SKM-1 treated with dmso at 0.1 percent for 144 hours (cell line): ENCODE results near the gene KRTDAP.

Experiments
- DNase-seq: peaks from one replicate; lab custom pipeline; 2025; ENCODE audit not compliant: unreplicated experiment; lab: John Stamatoyannopoulos, UW

Gene KRTDAP, protein sequence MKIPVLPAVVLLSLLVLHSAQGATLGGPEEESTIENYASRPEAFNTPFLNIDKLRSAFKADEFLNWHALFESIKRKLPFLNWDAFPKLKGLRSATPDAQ

DNA sequence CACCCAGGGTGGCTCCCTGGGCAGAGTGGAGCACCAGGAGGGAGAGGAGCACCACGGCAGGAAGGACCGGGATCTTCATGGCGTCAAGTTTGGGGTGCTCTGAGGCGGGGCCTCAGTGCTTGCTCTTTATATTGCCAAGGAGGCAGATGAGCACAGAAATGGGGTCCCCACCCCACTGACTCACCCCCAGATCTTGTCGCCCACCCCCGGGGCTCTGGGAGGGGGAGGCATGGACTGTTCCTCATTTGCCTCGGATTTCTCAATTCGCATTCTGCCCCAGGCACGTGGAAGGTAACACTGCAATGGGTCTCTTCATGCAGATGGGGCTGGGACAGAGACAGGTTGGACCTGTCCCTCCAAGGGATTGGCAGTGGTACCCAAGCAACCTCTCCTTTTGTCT, at the start of gene KRTDAP:
KRTDAP (minus strand) TSS at position 101 of the 400 bp plus-strand sequence; CDS start at position 79, 22 bp downstream.
- no peak for DNase-seq

DNA sequence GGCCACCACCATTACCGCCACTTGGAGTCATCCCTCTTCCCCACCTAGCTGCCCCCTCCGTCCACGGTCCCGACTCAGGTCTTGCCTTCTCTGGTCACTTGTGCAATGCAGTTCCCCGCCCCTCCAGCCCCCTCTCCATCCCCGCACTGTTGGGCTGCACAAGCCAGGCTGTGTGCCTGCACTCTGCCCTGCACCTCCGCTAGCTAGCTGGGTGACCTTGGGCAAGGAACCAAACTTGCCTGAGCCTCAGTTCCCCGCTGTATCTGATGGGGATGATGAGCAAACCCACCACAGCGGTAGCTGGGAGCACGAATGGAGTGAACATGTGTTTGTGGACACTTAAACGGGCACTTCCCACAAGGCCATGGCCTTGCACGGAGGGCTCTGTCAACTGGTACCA, 49.6 kb upstream of the KRTDAP start:
- no peak for DNase-seq

DNA sequence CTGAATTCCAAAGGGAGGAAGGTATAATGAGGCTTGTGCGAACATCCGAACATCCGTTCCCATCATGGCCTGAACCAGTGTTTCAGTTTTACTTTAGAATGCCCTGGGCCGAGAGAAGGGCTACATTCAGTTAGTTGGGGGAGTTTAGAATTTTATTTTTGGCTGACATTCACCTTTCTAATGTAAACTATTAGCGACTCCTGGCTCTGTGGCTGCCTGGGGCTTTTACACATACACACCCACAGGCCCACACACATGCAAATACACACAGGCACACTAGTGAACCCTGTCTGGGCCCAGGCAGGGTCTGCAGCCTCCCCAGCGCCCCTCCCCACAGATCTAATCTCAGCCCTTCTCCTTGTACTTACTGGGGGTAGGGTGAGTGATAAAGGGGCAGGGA, 49.0 kb upstream of the KRTDAP start:
- DNase-seq = no peak

DNA sequence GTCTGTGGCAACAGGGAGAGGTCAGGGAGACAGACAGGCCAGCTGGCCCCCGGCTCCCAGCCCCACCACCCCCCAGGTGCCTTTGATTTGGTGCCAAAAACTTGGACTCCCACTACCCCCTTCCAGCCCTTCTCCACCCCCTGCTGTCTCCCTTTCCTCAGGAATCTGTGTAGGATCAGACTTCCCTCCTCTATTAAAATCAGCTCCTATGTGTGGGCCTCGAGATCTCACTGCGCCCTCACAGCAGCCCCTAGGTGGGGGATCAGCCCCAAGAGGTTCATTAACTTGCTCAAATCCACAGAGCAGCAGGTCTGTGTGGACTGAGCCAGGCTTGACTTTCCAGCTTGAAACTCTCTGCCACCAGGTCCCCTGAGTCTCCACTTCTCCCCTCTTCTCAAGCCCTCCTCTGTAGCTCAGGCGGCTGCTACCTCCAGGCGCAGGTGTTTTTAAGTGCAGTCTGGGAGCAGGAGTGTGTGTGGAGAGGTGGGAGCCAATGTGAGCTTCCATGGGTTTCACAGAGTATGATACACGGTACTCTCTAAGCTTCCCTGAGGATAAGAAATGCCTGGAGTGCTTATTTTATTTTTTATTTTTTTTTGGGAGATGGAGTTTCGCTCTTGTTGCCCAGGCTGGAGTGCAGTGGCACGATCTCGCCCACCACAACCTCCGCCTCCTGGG, 44.7 kb upstream of the KRTDAP start:
- DNase-seq = no peak

DNA sequence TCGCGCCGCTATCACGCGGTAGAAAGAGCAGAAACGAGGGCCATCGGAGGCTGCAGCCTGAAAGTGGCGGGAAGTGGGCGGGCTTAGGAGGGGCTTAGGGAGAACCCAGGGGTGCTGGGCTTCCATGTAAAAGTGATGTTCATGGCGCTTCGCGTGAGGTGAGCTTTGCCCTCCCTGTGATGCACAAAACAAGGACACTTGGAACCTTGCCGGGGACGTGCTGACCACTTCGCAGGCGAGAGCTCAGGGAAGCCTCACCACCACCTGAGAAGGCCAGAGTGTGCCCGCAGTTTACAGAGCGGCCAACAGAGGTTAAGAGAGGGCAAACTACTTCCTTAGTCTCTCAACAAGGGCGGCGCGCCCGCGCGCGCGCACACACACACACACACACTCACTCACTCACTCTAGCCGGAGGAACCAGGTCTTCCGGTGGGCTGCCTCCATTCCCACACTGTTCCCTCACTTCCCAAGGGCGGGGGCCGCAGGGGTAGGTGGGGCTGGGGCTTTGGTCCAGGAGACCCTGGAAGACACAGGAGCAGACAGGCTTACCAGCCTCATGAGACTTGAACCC, 43.6 kb upstream of the KRTDAP start:
- no peak for DNase-seq

DNA sequence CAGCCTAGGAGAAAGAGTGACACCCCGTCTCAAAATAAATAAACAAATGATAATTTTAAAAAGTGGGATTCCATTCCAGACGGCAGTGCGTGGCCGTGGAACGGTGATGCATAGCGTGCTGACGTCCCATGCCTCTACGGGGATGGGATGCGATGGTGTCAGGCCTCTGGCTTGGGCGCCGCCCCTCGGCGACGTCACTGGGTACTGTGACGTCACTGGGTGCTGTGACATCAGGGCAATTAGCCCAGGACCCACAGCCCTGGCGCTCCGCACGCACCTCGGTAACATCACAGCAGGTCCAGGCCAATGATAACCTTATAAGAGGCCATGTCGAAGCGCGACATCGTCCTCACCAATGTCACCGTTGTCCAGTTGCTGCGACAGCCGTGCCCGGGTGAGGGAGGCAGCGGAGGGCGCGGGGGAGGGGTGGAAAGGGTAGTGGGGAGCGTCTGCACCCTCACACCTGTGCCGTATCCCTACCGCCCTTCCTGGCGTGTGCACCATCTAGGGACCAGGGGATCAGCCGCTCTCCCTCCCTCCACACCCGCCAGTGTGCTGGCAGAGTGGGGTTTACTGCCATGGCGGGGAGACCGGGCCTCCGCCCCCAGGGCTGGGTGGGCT, 43.0 kb upstream of the KRTDAP start, which contains the start of gene GAPDHS:
GAPDHS (plus strand) TSS at position 256 of the 621 bp plus-strand sequence; CDS start at position 328, 72 bp downstream.
- DNase-seq = no peak

DNA sequence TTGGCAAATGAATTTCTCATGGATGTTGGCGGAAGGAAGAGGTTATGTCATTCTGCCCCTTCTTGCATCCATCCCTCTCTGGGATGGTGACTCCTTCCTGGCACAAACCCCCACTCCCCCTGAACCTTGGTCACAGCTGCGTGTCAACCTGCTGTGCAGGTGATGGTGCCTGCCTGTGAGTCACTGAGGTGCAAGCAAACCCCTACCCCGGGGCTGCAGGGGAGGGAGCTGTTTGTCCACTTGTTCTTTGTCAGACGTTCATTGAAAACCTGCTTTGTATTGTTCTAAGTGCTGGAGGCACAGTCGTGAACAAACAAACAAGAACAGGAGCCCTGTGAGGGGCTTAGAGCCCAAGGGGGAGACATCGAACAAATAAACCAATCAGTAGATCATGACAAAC, 41.0 kb upstream of the KRTDAP start:
- DNase-seq = no peak

DNA sequence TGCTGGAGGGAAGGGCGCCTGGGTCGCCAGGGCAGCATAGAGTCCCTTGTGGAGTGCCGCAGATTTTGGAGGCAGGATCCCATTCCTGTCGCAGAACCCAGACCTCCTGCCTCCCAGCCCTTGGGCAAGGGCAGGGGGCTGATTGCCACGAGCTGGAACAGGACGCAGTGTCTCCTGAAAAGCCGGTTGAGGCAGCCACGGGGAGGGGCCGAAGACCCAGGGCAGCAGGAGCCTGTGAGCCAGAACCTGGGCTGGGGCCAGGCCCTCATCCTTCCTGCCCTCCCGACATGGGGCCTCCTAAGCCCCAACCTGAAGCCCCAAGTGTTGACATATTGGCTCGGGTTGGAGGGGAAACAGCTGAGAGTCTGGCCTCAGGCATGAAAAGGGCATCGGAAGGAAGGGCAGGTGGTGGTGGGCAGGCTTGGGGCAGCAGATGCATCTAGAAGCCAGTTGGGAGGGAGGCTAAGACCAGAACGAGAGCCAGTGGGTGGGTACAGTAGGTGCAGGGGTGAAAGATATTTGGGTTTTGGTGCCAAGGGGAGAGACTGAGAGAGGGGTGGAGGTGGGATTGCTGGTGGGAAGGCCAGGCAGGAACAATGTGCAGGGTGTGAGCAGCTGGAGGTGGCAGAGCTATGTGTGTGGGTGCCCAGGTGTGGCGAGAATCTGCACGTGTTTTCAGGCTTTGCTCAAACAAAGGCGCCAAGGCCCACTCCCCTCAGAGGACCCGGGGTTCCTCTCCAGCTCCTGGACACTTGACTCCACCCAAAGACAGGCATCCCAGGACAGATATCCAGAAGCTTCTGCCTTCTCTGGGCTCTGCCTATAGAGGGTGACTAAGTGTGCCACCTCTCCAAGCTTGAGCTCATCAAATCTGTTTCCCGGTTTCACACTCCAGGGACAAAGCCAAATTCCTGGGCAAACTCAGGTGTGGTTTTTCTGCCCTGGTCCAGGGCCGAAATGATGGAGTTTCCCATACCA, 39.3 kb upstream of the KRTDAP start:
- no peak for DNase-seq

DNA sequence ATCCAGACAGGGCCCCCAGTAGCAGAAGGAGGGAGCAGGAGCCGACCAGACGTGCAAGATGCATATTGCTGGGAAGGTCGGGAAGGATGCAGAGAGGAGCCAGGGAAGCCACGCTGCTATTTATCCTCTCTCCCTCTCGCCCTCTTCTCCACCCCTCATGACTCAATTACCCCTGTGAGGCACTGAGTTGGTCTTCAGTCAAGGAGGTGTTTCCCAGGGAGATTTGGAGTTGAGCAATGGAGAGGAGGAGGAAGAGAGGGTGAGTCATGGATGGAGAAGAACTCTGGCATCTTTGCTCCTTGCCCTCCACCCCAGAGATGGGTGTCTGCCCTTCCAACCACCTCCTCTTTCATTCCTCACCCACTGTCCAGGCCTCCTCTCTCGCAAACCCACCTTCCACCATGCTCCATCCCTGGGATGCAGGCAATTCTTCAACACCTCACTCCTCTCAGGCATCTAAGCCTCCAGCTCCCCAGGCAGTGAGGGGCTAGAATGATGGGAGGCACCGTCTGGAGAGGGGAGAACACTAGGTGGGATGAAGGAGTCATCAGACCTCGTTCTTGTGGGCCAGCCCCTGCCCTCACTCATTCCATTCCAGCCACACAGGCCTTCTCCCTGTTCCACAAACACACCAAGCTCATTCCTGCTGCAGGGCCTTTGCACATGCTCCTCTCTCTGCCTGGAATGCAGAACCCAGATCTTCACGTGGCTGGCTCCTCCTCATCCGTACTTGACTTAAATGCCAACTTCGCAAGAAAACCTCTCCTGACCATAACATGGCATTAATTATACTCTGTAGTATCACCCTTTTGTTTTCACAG, 38.2 kb upstream of the KRTDAP start, which contains the start of gene SBSN:
SBSN (minus strand) TSS at position 94 of the 821 bp plus-strand sequence; CDS start at position 64, 30 bp downstream.
- no peak for DNase-seq

DNA sequence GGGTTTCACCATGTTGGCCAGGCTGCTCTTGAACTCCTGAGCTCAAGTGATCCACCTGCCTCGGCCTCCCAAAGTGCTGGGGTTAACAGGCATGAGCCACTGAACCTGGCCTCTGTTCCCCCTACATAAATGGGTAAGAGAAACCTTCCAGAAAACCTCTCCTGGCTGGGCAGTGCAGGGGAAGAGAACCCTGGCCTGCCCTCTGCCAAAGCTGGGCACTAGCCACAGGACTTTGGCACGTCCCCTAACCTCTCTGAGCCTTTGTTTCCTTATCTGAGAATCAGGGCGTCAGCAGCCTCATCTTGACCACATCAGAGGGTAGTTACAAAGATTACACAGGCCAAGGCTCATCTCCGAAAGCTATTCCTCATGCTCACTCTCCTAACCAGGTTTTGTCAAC, 35.6 kb upstream of the KRTDAP start:
- no peak for DNase-seq

DNA sequence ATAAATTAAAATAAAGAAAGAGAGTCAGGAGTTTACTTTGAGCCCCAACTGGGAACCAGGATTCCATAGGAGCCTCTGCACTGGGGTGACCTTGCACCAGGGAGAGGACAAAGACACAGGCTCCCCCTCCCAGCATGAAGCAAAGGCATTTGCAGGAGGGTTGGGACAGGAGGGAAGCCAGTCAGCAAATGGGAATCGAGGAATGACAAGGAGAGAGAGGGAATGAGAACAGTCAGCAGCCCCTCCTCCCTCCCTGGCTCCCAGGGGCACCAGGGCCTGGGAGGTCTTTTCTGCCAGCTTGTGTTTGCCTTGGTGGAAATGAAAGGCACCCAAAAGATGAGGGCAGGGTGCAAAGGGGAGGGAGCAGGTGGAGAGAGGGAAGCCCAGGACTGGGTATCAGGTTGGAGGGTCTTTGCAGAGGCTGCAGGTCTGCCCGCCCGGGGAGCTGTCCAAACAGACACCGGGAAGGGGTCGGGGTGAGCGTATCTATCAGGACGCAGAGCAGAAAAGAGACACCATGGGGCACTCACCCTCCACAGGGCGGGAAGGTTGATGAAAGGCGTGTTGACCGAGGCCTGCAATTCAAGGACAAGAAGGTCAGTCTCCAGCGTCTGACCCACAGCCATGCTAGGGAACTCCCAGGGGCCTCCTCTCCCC, 34.0 kb upstream of the KRTDAP start:
- no peak for DNase-seq

DNA sequence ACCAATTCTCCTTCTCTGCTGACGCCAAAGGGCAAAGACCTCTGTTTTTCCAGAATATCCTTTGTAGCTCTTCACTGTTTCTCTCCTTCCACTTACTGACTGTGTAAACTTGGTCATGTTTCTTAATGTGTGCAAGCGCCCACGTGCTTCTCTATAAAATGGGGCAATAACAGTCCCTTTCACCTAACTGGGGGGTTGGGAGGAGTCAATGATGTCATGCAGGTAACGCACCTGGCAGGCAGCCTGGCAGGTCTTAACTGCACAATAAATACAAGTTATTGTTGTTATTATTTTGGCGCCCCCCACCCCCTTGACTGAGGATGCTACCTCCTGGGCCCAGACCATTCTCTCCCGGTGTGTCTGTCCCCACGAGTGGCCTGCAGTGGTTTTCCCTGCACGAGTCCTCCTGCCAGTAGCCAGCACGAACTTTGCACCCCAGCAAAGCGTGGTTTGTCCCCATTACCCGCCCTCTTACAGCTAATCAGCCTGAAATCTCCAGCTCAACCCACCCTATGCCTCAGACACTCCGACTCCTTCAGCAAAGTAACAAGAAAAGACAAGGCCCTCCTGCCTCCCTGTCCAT, 32.6 kb upstream of the KRTDAP start:
- no peak for DNase-seq

DNA sequence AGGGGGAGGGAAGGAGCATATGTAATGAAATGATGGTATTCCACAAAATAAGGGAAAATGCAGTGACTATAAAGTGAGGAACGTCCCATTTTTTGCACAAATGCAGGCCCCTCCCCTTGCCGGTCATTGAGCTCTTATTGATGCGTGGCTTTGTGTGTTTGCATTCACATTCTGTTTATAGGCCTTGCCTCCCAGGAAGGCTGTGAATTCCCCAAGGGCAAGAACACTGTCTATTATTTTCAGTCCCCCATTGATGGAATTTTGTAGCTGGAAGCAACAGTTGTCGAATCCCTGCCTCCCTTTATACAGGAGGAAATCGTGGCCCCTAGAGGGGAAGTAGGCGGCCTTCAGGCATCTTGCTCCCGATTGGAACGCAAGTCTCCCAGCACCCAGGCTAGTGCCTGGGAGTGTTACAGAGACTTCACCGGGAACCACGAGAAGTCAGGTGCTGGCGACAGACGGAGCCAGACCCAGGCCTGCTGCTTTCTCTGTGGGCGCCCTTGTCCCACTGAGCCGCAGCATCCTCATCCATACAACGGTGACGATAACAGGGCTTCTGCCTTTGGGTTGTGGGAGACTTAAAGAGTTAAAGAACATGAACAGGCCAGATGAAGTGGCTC, 31.0 kb upstream of the KRTDAP start:
- no peak for DNase-seq

DNA sequence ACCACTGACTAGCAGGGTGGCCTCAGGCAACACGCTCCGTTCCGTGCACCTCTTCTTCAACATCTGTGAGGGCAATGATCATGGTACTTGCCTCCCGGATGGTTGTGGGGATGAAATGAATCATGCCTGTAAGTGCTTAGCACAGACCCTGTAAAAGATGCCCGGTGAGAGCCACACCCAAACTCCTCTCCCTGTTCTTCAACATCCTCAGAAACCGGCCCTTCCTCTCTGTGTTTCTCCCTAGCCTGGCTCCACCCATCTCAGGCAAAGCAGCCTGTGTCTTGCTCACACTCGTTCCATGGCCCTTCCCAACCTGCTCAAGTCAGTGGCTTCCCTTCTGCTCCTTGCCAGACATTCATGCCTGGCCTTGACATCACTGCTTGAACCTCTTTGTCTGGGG, 29.0 kb upstream of the KRTDAP start:
- DNase-seq = no peak

DNA sequence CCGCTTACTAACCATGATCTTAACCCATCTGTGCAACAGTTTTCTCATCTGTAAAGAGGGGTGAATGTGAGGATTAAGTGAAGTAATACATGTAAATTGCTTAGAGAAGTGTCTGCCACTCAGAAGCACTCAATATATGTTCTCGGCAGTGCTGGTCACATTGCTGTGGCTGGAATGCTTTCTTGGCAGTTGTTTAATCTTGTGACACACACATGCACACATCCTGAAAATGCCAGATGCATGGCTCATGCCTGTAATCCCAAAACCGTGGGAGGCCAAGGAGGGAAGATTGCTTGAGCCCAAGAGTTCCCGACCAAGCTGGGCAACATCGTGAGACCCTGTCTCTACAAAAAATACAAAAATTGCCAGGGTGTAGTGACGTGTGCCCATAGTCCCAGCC, 28.0 kb upstream of the KRTDAP start:
- no peak for DNase-seq

DNA sequence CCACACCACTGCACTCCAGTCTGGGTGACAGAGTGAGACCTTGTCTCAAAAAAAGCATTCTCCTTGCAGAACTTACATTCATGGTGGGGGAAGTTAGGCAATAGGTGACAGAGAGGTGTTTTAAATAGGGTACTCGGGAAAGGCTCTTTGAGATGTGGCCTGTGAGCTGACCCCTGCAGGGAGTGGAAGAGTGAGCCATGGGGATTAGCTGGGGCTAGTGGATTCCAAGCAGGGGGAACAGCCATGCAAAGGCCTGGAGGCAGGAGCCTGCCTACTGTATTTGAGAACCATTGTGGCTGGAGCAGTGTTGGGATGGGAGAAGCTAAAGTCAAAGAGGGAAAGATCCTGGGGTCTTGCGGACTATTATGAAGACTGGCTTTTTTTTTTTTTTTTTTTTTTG, 27.1 kb upstream of the KRTDAP start:
- no peak for DNase-seq

DNA sequence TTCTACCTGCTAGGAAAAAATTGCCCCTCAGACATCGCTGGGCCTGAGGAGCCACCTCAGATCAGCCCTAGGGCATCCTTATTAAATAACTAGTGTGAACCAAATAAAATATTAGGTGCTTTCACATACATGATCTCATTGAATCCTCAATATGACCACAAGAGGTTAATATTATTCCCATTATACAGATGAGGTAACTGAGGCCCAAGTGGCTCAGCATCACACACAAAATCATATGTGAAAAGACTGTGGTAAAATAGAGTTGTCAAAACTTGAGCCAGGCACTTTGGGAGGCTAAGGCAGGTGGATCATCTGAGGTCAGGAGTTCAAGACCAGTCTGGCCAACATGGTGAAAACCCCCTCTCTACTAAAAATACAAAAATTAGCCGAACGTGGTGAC, 26.0 kb upstream of the KRTDAP start:
- no peak for DNase-seq

DNA sequence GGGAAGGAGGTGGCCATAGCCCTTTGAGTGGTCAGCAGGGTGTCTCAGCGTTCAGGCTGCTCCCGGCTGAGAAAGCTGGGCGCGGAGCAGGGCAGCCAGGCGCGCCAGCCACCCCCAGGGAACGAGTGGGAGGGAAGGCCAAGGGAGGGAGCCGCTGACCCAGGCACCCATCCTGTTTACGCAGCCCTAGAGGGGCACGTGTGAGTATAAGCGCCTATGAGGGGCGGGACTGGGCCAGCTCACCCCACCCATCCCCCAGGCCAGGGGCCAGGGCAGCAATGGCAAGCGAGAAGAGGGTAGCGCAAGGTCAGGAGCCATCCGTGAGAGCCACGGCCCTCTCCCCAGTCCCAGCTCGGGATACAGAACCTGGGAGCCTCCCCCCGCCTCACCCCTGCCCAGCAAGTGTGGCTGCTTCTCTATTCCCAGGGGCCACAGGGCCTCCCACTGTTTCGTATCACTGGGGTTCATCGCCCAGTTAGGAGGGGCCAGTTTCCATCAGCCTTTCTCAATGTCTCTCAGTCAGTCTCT, 24.1 kb upstream of the KRTDAP start:
- no peak for DNase-seq
